H9 (cell line): ENCODE data around the gene ANKMY1. TPM values are rescaled to one million over a fixed set of nuclear protein-coding genes. Genes with fewer than 3 reads are reported as not detected.

ENCODE experiments used
- DNase-seq: peaks from one replicate; pipeline ENCODE4 v3.0.0-alpha.2; 2017
- H2AFZ ChIP-seq: one replicate; pipeline ENCODE4 v1.6.1; 2013; ENCODE audit warnings: mild to moderate bottlenecking, low read length, control low read depth, moderate library complexity
- H2AK5ac ChIP-seq: 2 replicates; pipeline ENCODE4 v1.6.1; 2013; ENCODE audit warnings: low read length, control low read depth, mixed read lengths; ENCODE audit not compliant: insufficient read length
- H2BK120ac ChIP-seq: one replicate; pipeline ENCODE4 v1.6.1; 2013; ENCODE audit warnings: low read depth, mild to moderate bottlenecking, low read length, control low read depth, inconsistent platforms; ENCODE audit not compliant: poor library complexity, severe bottlenecking
- H2BK12ac ChIP-seq: 2 replicates; pipeline ENCODE4 v1.6.1; 2013; ENCODE audit warnings: low read length, control low read depth, mixed read lengths, low read depth; ENCODE audit not compliant: insufficient read length
- H2BK15ac ChIP-seq: 2 replicates; pipeline ENCODE4 v1.6.1; 2013; ENCODE audit warnings: low read depth, low read length, control low read depth
- H2BK20ac ChIP-seq: one replicate; pipeline ENCODE4 v1.6.1; 2013; ENCODE audit warnings: low read depth, mild to moderate bottlenecking, low read length, control low read depth, inconsistent platforms; ENCODE audit not compliant: poor library complexity, severe bottlenecking
- H2BK5ac ChIP-seq: 2 replicates; pipeline ENCODE4 v1.6.1; 2013; ENCODE audit warnings: low read length, control low read depth, mixed read lengths; ENCODE audit not compliant: insufficient read length
- H3K14ac ChIP-seq: 2 replicates; pipeline ENCODE4 v1.6.1; 2013; ENCODE audit warnings: low read length, control low read depth; ENCODE audit not compliant: insufficient read depth
- H3K18ac ChIP-seq: 2 replicates; pipeline ENCODE4 v1.6.1; 2013; ENCODE audit warnings: low read depth, mild to moderate bottlenecking, mixed read lengths, low read length, control low read depth; ENCODE audit not compliant: insufficient read length
- H3K23ac ChIP-seq: 2 replicates; pipeline ENCODE4 v1.6.1; 2013; ENCODE audit warnings: low read length, control low read depth, mixed read lengths, low read depth; ENCODE audit not compliant: insufficient read length
- H3K23me2 ChIP-seq: 2 replicates; pipeline ENCODE4 v1.6.1; 2013; ENCODE audit warnings: low read depth, mild to moderate bottlenecking, mixed read lengths, low read length, control low read depth; ENCODE audit not compliant: insufficient read length, poor library complexity, severe bottlenecking
- H3K27ac ChIP-seq: 2 replicates; pipeline ENCODE4 v1.5.1; 2013; ENCODE audit warnings: low read length, control low read depth, mixed read lengths, low read depth; ENCODE audit not compliant: insufficient read length
- H3K27me3 ChIP-seq: 2 replicates; pipeline ENCODE4 v1.6.1; 2013; ENCODE audit warnings: low read length, control low read depth, inconsistent platforms; ENCODE audit not compliant: insufficient read depth
- H3K4ac ChIP-seq: 2 replicates; pipeline ENCODE4 v1.6.1; 2013; ENCODE audit warnings: low read depth, mild to moderate bottlenecking, control low read depth, inconsistent platforms, low read length, moderate library complexity
- H3K4me1 ChIP-seq: 2 replicates; pipeline ENCODE4 v1.6.1; 2013; ENCODE audit warnings: low read length, control low read depth, inconsistent platforms; ENCODE audit not compliant: insufficient read depth
- H3K4me2 ChIP-seq: 2 replicates; pipeline ENCODE4 v1.6.1; 2013; ENCODE audit warnings: low read length, control low read depth, mixed read lengths; ENCODE audit not compliant: insufficient read length, insufficient read depth
- H3K56ac ChIP-seq: 2 replicates; pipeline ENCODE4 v1.6.1; 2013; ENCODE audit warnings: low read depth, mild to moderate bottlenecking, mixed read lengths, low read length, control low read depth; ENCODE audit not compliant: insufficient read length
- H3K79me1 ChIP-seq: 2 replicates; pipeline ENCODE4 v1.6.1; 2013; ENCODE audit warnings: low read depth, mild to moderate bottlenecking, moderate library complexity, low read length, control low read depth, inconsistent platforms; ENCODE audit not compliant: insufficient read depth, poor library complexity, severe bottlenecking
- H3K79me2 ChIP-seq: 2 replicates; pipeline ENCODE4 v1.6.1; 2013; ENCODE audit warnings: low read length, control low read depth, inconsistent platforms; ENCODE audit not compliant: insufficient read depth
- H3K9ac ChIP-seq: 2 replicates; pipeline ENCODE4 v1.6.1; 2013; ENCODE audit warnings: low read length, control low read depth, mixed read lengths; ENCODE audit not compliant: insufficient read length; ENCODE audit errors: extremely low read depth
- H3K9me3 ChIP-seq: one replicate; pipeline ENCODE4 v1.6.1; 2013; ENCODE audit warnings: low read depth, low read length, inconsistent platforms; ENCODE audit not compliant: control insufficient read depth
- H3T11ph ChIP-seq: one replicate; pipeline ENCODE4 v1.6.1; 2013; ENCODE audit warnings: mild to moderate bottlenecking, low read length, control low read depth, inconsistent platforms
- H4K20me1 ChIP-seq: one replicate; pipeline ENCODE4 v1.6.1; 2013; ENCODE audit not compliant: control insufficient read depth, insufficient read length, insufficient read depth
- H4K5ac ChIP-seq: 2 replicates; pipeline ENCODE4 v1.6.1; 2013; ENCODE audit warnings: low read depth, mild to moderate bottlenecking, mixed read lengths, low read length, control low read depth; ENCODE audit not compliant: insufficient read length
- H4K8ac ChIP-seq: replicated peaks from 2 replicates; pipeline ENCODE4 v1.6.1; 2013; ENCODE audit warnings: low read length, control low read depth, mixed read lengths, low read depth; ENCODE audit not compliant: insufficient read length
- H4K91ac ChIP-seq: 2 replicates; pipeline ENCODE4 v1.6.1; 2013; ENCODE audit warnings: low read depth, mild to moderate bottlenecking, moderate library complexity, mixed read lengths, low read length, control low read depth; ENCODE audit not compliant: insufficient read length
- H3K27ac Mint-ChIP-seq, 3 experiments: 2 replicates in 2 of 3; 3 replicates in 1 of 3; pipeline ENCODE4 v1.8.0; 2020 to 2021; ENCODE audit warnings: mixed read lengths in 3 of 3, mild to moderate bottlenecking in 1 of 3, moderate library complexity in 1 of 3
- H3K27me3 Mint-ChIP-seq: 2 replicates; pipeline ENCODE4 v1.8.0; 2021; ENCODE audit warnings: low read depth, mild to moderate bottlenecking, moderate library complexity, mixed read lengths
- H3K36me3 Mint-ChIP-seq, 3 experiments: 2 replicates in 2 of 3; 3 replicates in 1 of 3; pipeline ENCODE4 v1.8.0; 2020 to 2021; ENCODE audit warnings: low read depth in 3 of 3, mixed read lengths in 3 of 3; ENCODE audit not compliant: insufficient read depth in 1 of 3
- H3K4me1 Mint-ChIP-seq, 2 experiments: 2 replicates each; pipeline ENCODE4 v1.8.0; 2020; ENCODE audit warnings: mixed read lengths in 2 of 2
- H3K4me3 Mint-ChIP-seq, 2 experiments: 2 replicates in 1 of 2; 3 replicates in 1 of 2; pipeline ENCODE4 v1.8.0; 2020 to 2021; ENCODE audit warnings: mild to moderate bottlenecking in 2 of 2, mixed read lengths in 2 of 2, moderate library complexity in 1 of 2
- H3K9me3 Mint-ChIP-seq, 2 experiments: 2 replicates in 1 of 2; 3 replicates in 1 of 2; pipeline ENCODE4 v1.8.0; 2020; ENCODE audit warnings: mild to moderate bottlenecking in 2 of 2, mixed read lengths in 2 of 2, moderate library complexity in 1 of 2
- WGBS: extraction: QIAGEN DNeasy Blood & Tissue Kit; methylation state at CpG from one replicate; pipeline ENCODE4 v1.1.7; 2013; ENCODE audit warnings: missing lambda C conversion rate, low lambda C conversion rate, mixed read lengths; ENCODE audit not compliant: insufficient read length; ENCODE audit errors: extremely low coverage; 5-methylcytosine and 5-hydroxymethylcytosine counted together
- total RNA-seq: library from RNA; stranded (reverse); gene quantifications from 2 replicates; pipeline ENCODE4 v1.2.1, GENCODE V29; 2021
- TF ChIP-seq, protein P1 (sequence below): fragments of 200-600 bp; sonication (generic); conservative IDR thresholded peaks from 3 replicates; pipeline ENCODE4 v1.8.0; 2021; ENCODE audit warnings: antibody characterized with exemption, mild to moderate bottlenecking

The ANKMY1 gene
- total RNA-seq, 1 experiment from 2014 or later: 13.7 TPM

- Histone ChIP-seq H3K27me3 (no peaks in the 10 kb centered on the region), H3K18ac (no peak overlapping the region), H2BK20ac (no peak overlapping the region), H3K9ac (no peak overlapping the region), H2BK15ac (no peak overlapping the region), H3K56ac (no peak overlapping the region), H4K20me1 (no peaks in the 10 kb centered on the region), H3K23ac (no peak overlapping the region), H3K14ac (no peak overlapping the region), H4K8ac (no peak overlapping the region), H3K27ac (no peak overlapping the region), H3K4me1 (no peaks in the 10 kb centered on the region), H3K23me2 (no peaks in the 10 kb centered on the region), H4K91ac (no peak overlapping the region), H2BK120ac (no peak overlapping the region), H3K79me2 (no peaks in the 10 kb centered on the region), H3K4ac (no peak overlapping the region), H2AFZ (no peak overlapping the region), H3K9me3 (no peaks in the 10 kb centered on the region), H3K4me2 (no peak overlapping the region), H4K5ac (no peak overlapping the region), H2AK5ac (no peak overlapping the region), H2BK12ac (no peak overlapping the region), H2BK5ac (no peak overlapping the region), H3T11ph (no peak overlapping the region), H3K79me1 (no peaks in the 10 kb centered on the region)
- no peaks in the 10 kb centered on the region; a peak in 1 of 4 replicates for H3K4me1 Mint-ChIP-seq
- H3K4me3 Mint-ChIP-seq: no peak overlapping the region
- H3K27me3 Mint-ChIP-seq: peaks cover 19% of the 10 kb centered on the region
- no peak overlapping the region; a peak in 1 of 7 replicates for H3K27ac Mint-ChIP-seq
- no peaks in the 10 kb centered on the region for H3K36me3 Mint-ChIP-seq
- WGBS: no CpG with 5 or more reads among the region's 12 CpGs
- H3K9me3 Mint-ChIP-seq: 0 out of 5 replicates have a peak, but pooled peaks cover 0 to under 1% of the 10 kb centered on the region in 2 experiments
- no peak for DNase-seq
- TF ChIP-seq, protein P1, sequence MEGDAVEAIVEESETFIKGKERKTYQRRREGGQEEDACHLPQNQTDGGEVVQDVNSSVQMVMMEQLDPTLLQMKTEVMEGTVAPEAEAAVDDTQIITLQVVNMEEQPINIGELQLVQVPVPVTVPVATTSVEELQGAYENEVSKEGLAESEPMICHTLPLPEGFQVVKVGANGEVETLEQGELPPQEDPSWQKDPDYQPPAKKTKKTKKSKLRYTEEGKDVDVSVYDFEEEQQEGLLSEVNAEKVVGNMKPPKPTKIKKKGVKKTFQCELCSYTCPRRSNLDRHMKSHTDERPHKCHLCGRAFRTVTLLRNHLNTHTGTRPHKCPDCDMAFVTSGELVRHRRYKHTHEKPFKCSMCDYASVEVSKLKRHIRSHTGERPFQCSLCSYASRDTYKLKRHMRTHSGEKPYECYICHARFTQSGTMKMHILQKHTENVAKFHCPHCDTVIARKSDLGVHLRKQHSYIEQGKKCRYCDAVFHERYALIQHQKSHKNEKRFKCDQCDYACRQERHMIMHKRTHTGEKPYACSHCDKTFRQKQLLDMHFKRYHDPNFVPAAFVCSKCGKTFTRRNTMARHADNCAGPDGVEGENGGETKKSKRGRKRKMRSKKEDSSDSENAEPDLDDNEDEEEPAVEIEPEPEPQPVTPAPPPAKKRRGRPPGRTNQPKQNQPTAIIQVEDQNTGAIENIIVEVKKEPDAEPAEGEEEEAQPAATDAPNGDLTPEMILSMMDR: no peak
Observed at GRCh38 chr2:240605867-240606743, 48.3 kb upstream of the ANKMY1 start.
